Ureter (tissue), 1 donor: ENCODE measurements around the gene UGT1A4. TPM values are rescaled to one million over a fixed set of nuclear protein-coding genes. Genes with fewer than 3 reads are reported as not detected.

Experiments
- DNase-seq: peaks from one replicate; pipeline ENCODE4 v3.0.0-alpha.2; 2020; ENCODE audit warnings: low spot score
- total RNA-seq: library from RNA; stranded (reverse); gene quantifications from one replicate; pipeline ENCODE4 v1.2.4, GENCODE V29; 2023
- donor health status: DM: yes; HTN: yes; CAD: no.

The UGT1A4 gene
- total RNA-seq, 1 donor from 2014 or later: 23.2 TPM

DNA sequence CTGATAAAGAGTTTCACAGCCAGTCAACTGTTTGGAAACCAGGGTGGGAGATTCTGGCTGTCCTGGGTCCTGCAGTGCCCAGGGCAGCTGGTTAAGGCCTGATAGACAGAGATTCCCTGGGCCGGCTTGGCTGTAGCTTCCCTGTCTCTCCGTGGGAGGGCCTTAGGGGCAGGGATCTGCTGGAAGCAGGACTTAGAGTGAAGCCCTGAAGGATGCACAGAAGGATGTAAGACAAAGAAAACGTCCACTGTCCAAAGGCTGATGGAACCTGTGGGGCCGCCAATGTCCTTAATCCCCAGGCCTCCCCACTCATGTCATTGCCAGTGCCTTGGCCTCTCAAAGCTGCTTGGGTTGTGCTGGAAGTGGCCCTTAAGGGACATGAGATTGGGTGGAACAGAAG, 92.6 kb downstream of the UGT1A4 start:
- DNase-seq: no peak

DNA sequence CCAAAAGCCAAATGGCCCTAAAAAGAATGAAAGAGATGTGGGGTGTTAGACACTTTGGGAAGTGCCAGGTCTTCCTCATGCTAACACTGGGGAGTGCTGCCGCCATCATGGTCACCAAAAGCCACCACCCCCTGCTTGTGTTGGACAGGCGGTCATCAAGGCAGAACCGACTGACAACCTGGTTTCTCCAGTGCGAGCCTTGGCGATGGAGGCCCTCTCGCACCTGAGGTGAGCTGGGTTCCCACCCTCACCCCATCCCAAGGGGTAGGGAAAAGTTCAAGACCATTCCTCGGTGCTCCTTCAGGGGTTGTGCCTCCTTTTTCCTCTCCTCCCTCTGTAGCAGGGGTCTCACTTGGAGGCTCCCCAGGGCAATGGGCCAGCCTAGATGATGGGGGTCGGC, 93.2 kb downstream of the UGT1A4 start:
- DNase-seq: no peak

GRCh38 chr2:233813236-233814055, 94.9 kb downstream of the UGT1A4 start:
- DNase-seq: no peak

DNA sequence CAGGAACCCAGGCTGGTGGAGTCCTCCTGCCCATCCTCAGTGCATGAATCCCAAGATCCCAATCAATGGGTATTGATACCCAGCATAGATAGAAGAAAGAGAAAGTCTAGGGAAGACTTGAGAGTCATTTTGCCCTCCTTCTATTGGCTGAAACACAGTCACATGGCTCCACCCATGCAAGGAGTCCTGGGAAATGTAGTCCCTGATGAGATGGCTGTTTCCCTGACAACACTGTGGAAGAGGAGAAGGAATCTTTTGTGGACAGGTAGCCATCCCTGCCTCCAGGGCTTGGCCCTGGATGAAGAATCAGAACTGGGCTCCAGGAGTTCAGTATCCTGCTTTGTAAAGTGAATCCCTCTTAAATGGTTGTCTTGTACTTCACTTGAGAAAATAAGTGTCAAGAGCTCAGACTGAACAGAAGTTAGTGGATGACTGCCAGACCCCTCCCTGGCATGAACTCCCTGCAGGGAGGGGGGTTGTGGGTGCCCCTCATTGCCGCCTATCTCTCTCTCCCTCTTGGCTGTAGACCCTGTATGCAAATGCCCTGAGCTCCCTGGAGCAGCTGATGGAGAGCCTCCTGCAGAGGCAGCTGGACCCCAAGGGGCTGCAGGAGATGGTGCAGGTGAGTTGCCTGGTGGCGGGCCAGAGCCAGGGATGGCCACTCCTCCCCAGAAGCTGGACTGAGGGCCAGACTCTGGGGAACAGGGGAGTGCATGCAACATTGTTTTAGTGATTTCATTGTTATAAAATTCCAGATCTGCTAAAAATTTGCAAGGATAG, 95.7 kb downstream of the UGT1A4 start:
- no peak for DNase-seq

DNA sequence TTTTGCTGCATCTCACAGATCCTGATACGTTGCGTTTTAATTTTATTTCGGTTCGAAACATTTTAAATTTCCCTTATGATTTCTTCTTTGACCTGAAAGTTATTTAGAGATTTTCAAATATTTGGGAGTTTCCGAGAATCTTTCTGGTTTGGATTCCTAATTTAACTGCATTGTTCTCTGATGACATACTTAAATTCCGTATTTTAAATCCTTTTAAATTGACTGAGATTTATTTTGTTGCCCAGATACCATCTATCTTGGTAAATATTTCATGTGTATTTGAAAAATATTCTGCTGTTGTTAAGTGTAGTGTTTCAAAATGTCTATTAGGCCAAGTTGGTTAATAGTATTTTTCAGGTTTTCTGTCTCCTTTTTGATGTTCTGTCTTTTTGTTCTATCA, 97.3 kb downstream of the UGT1A4 start:
- DNase-seq: no peak

GRCh38 chr2:233816334-233816733, 97.8 kb downstream of the UGT1A4 start:
- no peak for DNase-seq

GRCh38 chr2:233816771-233817170, 98.2 kb downstream of the UGT1A4 start:
- no peak for DNase-seq

- DNase-seq: no peak
Measured at GRCh38 chr2:233817361-233817911, 98.9 kb downstream of the UGT1A4 start.

- no peak for DNase-seq
Measured at GRCh38 chr2:233817995-233818638, 99.6 kb downstream of the UGT1A4 start.

GRCh38 chr2:233818639-233819621, 100.4 kb downstream of the UGT1A4 start:
- DNase-seq: no peak

DNA sequence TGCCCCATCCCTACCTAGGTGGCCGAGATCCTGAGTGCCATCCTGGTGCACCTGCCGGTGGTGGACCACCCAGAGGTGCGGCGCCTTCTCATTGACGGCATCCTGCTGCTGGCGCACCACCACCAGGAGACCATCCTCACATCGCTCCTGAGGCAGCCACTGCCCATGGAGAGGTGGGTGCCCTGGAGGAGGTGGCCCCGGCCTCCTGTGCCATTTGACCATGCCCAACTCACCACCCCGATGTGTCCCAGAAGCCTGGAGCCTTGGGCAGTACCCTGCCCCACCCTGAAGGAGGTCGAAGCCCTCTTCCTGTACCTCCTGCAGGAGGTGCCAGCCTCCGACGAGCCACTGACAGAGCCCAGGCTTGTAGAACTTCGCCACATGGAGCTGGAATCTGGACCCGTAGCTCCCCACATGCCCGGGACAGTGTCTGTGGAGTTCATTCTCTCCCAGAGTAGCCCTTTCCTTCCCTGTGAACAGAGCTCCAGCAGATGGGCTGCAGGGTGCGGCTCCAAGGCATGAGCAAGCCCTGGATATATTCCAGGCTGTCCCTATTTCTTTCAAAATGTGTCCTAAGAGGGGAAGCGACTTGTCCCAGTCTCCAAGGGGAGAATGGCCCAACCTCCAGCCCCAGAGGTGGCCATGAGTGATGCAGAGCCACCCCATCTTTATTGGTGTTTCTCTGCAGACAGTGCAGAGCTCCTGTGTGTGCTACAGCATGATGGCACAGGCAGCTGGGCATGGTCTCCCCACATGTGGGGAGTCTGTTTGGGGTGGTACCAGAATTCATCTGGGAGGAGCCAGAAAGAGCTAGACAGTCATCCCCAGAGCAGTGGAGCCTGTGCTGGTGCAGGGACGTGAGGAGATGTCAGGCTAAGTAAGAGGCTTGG, 101.6 kb downstream of the UGT1A4 start:
- DNase-seq: no peak

DNA sequence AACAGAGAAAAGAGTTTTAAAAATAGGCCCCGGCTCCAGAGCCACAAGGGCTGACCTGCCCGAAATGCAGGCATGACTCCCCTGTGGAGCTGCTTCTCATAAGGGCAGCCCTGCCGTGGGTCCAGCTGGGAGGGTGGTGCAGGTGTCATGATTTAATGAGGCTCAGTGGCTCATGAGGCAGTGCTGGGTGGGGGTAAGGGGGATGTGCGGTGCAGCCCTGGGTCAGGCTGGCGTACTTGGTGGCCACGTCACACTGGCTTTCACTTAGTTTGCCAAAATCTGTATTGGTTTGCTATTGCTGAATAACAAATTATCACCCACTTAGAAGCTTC, 102.2 kb downstream of the UGT1A4 start:
- no peak for DNase-seq

- DNase-seq: no peak
Measured at GRCh38 chr2:233821196-233821595, 102.7 kb downstream of the UGT1A4 start.

GRCh38 chr2:233821709-233822100, 103.2 kb downstream of the UGT1A4 start:
- DNase-seq: no peak

- no peak for DNase-seq
Measured at GRCh38 chr2:233822101-233822771, 103.7 kb downstream of the UGT1A4 start.
